GM19397 (cell line): ENCODE data around the gene ELAVL3.
"Not testable (repeated sequence)": the region's sequence is repeated elsewhere in the genome, so short reads cannot be mapped to it uniquely, and the experiment has no call there.

Experiments used
- ATAC-seq: cut with Tn5 transposase; IDR thresholded peaks from one replicate; pipeline ENCODE4 v1.9.1; 2021; ENCODE audit warnings: mild to moderate bottlenecking, moderate library complexity; ENCODE audit not compliant: unreplicated experiment

Gene ELAVL3

DNA sequence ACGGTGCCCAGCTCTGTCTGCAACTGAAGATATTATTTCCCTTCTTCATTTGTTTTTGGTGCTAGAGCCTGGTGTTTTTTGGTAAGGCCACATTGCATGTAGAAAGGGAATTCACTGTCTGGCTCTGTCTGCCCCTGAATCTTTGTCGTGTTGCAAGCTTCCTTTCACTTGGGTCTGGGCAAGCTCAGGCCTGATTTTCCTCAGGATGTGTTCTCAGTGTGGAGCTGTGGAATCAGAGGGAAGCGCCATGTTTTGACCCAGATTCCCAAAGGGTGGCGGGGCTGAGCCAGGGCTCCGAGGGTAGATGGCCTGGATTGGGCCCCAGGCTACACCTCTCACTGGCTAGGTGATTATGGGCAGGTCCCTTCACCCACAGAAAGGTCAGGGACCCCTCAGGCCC is 36.8 kb downstream of the ELAVL3 start:
- no peak for ATAC-seq

GRCh38 chr19:11437955-11438354 is 42.9 kb downstream of the ELAVL3 start:
- no peak for ATAC-seq

DNA sequence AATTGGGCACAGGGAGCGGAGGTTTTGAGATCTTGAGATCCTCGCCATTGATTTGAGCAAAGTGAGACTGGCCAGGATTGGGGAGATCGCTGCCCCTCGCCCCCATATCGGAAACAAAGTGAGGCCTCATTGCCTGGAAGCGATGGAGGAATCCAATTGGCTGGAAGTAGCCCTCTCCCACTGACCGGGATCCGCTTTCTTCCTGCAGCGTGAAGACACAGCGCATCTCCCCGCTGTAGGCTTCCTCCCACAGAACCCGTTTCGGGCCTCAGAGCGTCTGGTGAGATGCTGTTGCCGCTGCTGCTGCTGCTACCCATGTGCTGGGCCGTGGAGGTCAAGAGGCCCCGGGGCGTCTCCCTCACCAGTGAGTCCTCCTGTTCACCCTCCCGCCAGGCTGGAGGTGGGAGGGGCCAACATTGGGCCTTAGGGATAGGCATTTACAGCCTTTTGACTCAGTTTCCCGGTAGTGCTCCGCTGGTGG is 45.0 kb downstream of the ELAVL3 start:
- no peak for ATAC-seq

- peak; percentile 89 for ATAC-seq
Measured at GRCh38 chr19:11435057-11435832, 45.6 kb downstream of the ELAVL3 start, which contains the start of the genes ODAD3 and PRKCSH. Gene ODAD3 (minus strand): TSS chr19:11435121. CDS start chr19:11435016, 105 bp downstream. Gene PRKCSH (plus strand): TSS chr19:11435635. CDS start chr19:11436118, 483 bp downstream.

- ATAC-seq: peak; percentile 9
Measured at GRCh38 chr19:11434703-11435056, 46.2 kb downstream of the ELAVL3 start.

GRCh38 chr19:11433526-11433925 is 47.3 kb downstream of the ELAVL3 start:
- ATAC-seq: not testable (repeated sequence)

- ATAC-seq: no peak
Measured at GRCh38 chr19:11426656-11427055, 54.2 kb downstream of the ELAVL3 start.

GRCh38 chr19:11425719-11426457 is 55.0 kb downstream of the ELAVL3 start:
- ATAC-seq: no peak

- no peak for ATAC-seq
Measured at GRCh38 chr19:11423791-11424181, 57.1 kb downstream of the ELAVL3 start.

DNA sequence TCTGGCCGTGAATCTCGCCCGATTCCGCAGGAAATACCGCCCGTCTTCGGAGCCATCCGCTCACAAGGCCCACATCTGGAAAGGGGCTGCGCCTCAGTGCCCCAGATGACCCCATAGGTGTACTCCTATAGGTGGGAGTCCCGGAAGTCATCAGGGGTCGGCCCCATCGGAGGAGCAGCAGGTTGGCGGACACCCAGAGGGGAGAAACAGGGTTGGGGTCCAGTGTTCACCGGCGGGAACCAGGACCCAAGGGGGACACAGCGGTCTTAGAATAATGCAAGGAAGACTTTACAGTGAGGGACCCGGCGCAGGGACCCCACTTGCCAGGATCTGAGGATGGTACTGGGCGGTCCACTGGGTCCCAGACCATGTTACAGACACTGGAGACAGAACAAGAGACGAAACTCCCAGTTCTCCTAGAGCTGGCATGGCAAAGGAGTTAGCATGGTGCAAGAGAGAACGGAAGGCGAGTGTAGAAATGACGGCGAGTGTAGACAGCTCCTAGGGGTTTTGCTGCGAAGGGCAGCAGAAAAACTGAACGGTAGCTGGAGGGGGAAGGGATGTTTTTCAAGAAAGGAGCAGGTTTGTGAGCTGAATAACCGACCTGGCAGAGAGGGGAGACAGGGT is 57.6 kb downstream of the ELAVL3 start:
- no peak for ATAC-seq

- peak; percentile 68 for ATAC-seq
Measured at GRCh38 chr19:11422163-11423065, 58.4 kb downstream of the ELAVL3 start.

GRCh38 chr19:11421371-11422098 is 59.3 kb downstream of the ELAVL3 start:
- ATAC-seq: peak; percentile 27

- ATAC-seq: no peak
Measured at GRCh38 chr19:11420429-11421370, 60.1 kb downstream of the ELAVL3 start.

- no peak for ATAC-seq
Measured at GRCh38 chr19:11418549-11419506, 62.0 kb downstream of the ELAVL3 start, which contains the start of gene RGL3. Gene RGL3 (minus strand): TSS chr19:11419314. CDS start chr19:11419278, 36 bp downstream.

GRCh38 chr19:11418094-11418548 is 62.7 kb downstream of the ELAVL3 start:
- ATAC-seq: no peak

DNA sequence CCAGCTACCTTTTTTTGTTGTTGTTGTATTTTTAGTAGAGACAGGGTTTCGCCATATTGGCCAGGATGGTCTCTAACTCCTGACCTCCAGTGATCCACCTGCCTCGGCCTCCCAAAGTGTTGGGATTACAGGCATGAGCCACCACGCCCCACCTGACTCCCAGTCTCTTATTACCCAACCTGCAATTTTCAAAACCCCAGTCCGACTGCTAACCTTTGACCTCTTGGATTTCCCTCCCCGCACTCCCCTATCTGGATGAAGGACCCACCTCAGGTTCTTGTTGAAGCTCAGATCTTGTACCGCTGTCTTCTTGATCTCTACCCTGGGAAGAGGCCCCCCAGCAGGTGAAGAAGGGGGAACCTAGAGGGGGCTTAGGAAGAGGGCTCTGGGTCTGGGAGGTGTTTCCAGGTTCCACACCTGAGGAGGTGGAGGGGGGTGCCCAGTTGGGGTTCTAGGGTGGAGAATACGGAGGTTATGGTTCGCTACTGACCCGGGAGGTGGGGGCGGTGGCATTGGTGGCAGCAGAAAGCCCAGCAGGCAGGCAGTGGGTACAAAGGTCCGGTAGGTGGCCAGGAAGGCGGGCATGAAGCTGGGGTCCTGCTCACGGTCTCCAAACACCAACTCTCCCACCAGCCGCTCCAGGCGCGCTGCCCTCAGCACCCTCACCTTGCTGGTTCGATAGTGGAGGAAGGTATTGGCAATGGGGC is 64.3 kb downstream of the ELAVL3 start:
- ATAC-seq: no peak

DNA sequence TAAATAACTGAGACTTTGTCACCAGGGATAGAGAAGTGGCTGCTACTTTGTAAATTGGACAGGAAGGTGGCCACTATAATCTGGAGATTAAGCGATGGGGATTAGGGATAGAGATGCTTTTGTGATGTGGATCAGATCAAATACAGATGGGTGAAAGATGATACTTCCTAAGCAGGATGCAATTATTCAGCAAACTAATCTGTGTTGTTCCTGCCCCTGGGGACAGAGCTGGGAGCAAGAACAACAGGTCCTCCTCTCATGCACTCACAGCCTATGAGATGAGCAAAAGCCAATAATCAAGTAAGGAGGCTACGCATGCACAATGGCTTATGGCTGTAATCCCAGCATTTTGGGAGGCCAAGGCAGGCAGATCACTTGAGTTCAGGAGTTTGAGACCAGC is 66.3 kb downstream of the ELAVL3 start:
- no peak for ATAC-seq
